GM18511 (cell line): ENCODE data around the gene MAPKAP1.
A peak's percentile ranks its signal among the peaks of the same experiment; 100 is the strongest.
"Not testable (repeated sequence)": the region's sequence is repeated elsewhere in the genome, so short reads cannot be mapped to it uniquely, and the experiment has no call there.

Experiments
- ATAC-seq: cut with Tn5 transposase; IDR thresholded peaks from one replicate; pipeline ENCODE4 v1.9.1; 2021; ENCODE audit warnings: mild to moderate bottlenecking, moderate library complexity; ENCODE audit not compliant: unreplicated experiment

MAPKAP1 gene

GRCh38 chr9:125571824-125572223 is 135.2 kb downstream of the MAPKAP1 start:
- not testable (repeated sequence) for ATAC-seq

- ATAC-seq = no peak
Observed at GRCh38 chr9:125570246-125570645, 136.8 kb downstream of the MAPKAP1 start.

- no peak for ATAC-seq
Observed at GRCh38 chr9:125568621-125569020, 138.4 kb downstream of the MAPKAP1 start.

- ATAC-seq = not testable (repeated sequence)
Observed at GRCh38 chr9:125566051-125566450, 141.0 kb downstream of the MAPKAP1 start.

- ATAC-seq = no peak
Observed at GRCh38 chr9:125565126-125565525, 141.9 kb downstream of the MAPKAP1 start.

GRCh38 chr9:125564631-125565030 is 142.4 kb downstream of the MAPKAP1 start:
- no peak for ATAC-seq

- no peak for ATAC-seq
Observed at GRCh38 chr9:125561509-125562148, 145.4 kb downstream of the MAPKAP1 start.

GRCh38 chr9:125559894-125560293 is 147.1 kb downstream of the MAPKAP1 start:
- no peak for ATAC-seq

GRCh38 chr9:125559194-125559593 is 147.8 kb downstream of the MAPKAP1 start:
- ATAC-seq = no peak

- ATAC-seq = peak; percentile 51
Observed at GRCh38 chr9:125558453-125559092, 148.4 kb downstream of the MAPKAP1 start.

GRCh38 chr9:125556046-125556721 is 150.8 kb downstream of the MAPKAP1 start:
- ATAC-seq = no peak

GRCh38 chr9:125554726-125555125 is 152.3 kb downstream of the MAPKAP1 start:
- no peak for ATAC-seq

- ATAC-seq = no peak
Observed at GRCh38 chr9:125551781-125552180, 155.2 kb downstream of the MAPKAP1 start.

- ATAC-seq = no peak
Observed at GRCh38 chr9:125549891-125550885, 156.8 kb downstream of the MAPKAP1 start.

- ATAC-seq = no peak
Observed at GRCh38 chr9:125549465-125549871, 157.5 kb downstream of the MAPKAP1 start.

GRCh38 chr9:125549039-125549438 is 158.0 kb downstream of the MAPKAP1 start:
- ATAC-seq = no peak

GRCh38 chr9:125548141-125548540 is 158.9 kb downstream of the MAPKAP1 start:
- no peak for ATAC-seq

- no peak for ATAC-seq
Observed at GRCh38 chr9:125547368-125547767, 159.6 kb downstream of the MAPKAP1 start.

GRCh38 chr9:125545845-125546244 is 161.2 kb downstream of the MAPKAP1 start:
- no peak for ATAC-seq

- no peak for ATAC-seq
Observed at GRCh38 chr9:125544988-125545651, 161.9 kb downstream of the MAPKAP1 start.
